ENCODE measurements around the gene KRT1. TPM values are rescaled to one million over a fixed set of nuclear protein-coding genes. Genes with fewer than 3 reads are reported as not detected.

The KRT1 gene
- total and polyA plus RNA-seq, 10 of the 15 experiments (the other 5 are each of a cell fraction or from before 2014, with no cell fraction given): not detected

GRCh38 chr12:52680363-52680762 is at the start of gene KRT1 (continued):
- TF ChIP-seq BCLAF1 (IDR thresholded peaks at IDR 0.05) (no peak), KDM1A (IDR thresholded peaks at IDR 0.05; ENCODE audit: borderline replicate concordance) (no peak), TARDBP (IDR thresholded peaks at IDR 0.05; ENCODE audit: borderline replicate concordance) (no peak)

GRCh38 chr12:52729147-52729546 is 48.9 kb upstream of the KRT1 start:
- H3K4me1 ChIP-seq (ENCODE audit: control insufficient read depth, insufficient read depth, low read length): no peaks in the 10 kb centered on the region
- ATAC-seq: no peak
- H3K4me3 ChIP-seq: no peak overlapping the region
- no peaks in the 10 kb centered on the region for H3K36me3 ChIP-seq (ENCODE audit: control insufficient read depth in 2 of 2, insufficient read depth in 2 of 2, low read length in 1 of 2)
- H3K79me2 ChIP-seq (ENCODE audit: control insufficient read depth, insufficient read depth, low read length): no peaks in the 10 kb centered on the region
- in situ Hi-C loops (cut with MboI) (no loop called here), intact Hi-C loops (cut with micrococcal nuclease; ENCODE audit: unreplicated experiment) (no loop called here)
- peaks cover 2 to 3% of the 10 kb centered on the region in 2 experiments; a peak in 2 of 4 replicates for H3K27me3 ChIP-seq (replicated peaks in 1 of 2; ENCODE audit: control insufficient read depth in 2 of 2, insufficient read depth in 2 of 2, low read length in 1 of 2)
- no peaks in the 10 kb centered on the region for H3K9me3 ChIP-seq (replicated peaks; ENCODE audit: control insufficient read depth, insufficient read depth, low read length)
- ChIA-PET SMC1A (ENCODE audit: uncharacterized antibody, unreplicated experiment) (no interaction called here), RAD21 (ENCODE audit: unreplicated experiment) (no interaction called here), CTCF (interaction anchor here (0.7 kb wide), 1 partner anchor 554 kb away, joined by 3 read pairs; no protein-coding TSS in a partner anchor), POLR2A (no interaction called here)
- H3K4me2 ChIP-seq (ENCODE audit: control insufficient read depth, insufficient read depth): no peak overlapping the region
- DNase-seq (ENCODE audit: low read depth, low spot score): no peak
- FAIRE-seq: no peak
- H2AFZ ChIP-seq (ENCODE audit: control insufficient read depth, low read depth, low read length): no peak overlapping the region
- H3K27ac ChIP-seq (ENCODE audit: control insufficient read depth, insufficient read depth): no peak overlapping the region
- H3K9ac ChIP-seq (ENCODE audit: control insufficient read depth, insufficient read depth, low read length): no peak overlapping the region
- 12% methylated on average over 10 of the region's 10 CpGs for WGBS (ENCODE audit: insufficient coverage, insufficient replicate concordance, low lambda C conversion rate, missing lambda C conversion rate)
- no peaks in the 10 kb centered on the region for H4K20me1 ChIP-seq (ENCODE audit: control insufficient read depth, insufficient read depth)
- no TSS peak for BruUV-seq (replicated peaks)
- TF ChIP-seq ATF7 (IDR thresholded peaks at IDR 0.05; ENCODE audit: low read depth): no peak
- no peak for TF ChIP-seq POLR2AphosphoS5 (IDR thresholded peaks at IDR 0.05; ENCODE audit: low read length)
- no peak for TF ChIP-seq ZBED1 (IDR thresholded peaks at IDR 0.05; ENCODE audit: borderline replicate concordance)
- no peak for TF ChIP-seq ZBTB40 (IDR thresholded peaks at IDR 0.05; ENCODE audit: borderline replicate concordance)
- no peak for TF ChIP-seq CTCF (IDR thresholded peaks at IDR 0.05 in 2 of 3, conservative IDR thresholded peaks at IDR 0.05 in 1 of 3; ENCODE audit: control insufficient read depth in 2 of 3, extremely low read depth in 1 of 3, insufficient read depth in 1 of 3, low read depth in 3 of 3, low read length in 3 of 3)
- no peak for TF ChIP-seq PAX5 (IDR thresholded peaks at IDR 0.05; ENCODE audit: borderline replicate concordance, low read depth, low read length)
- TF ChIP-seq RFX5 (IDR thresholded peaks at IDR 0.05; ENCODE audit: low read depth, low read length): no peak

All from GM12878 (cell line).